ENCODE results near the gene MRPL11. TPM values are rescaled to one million over a fixed set of nuclear protein-coding genes. Genes with fewer than 3 reads are reported as not detected.
"Not testable (repeated sequence)": the region's sequence is repeated elsewhere in the genome, so short reads cannot be mapped to it uniquely, and the experiment has no call there.

MRPL11 gene
- total and polyA plus RNA-seq, 8 donors = 18.8 to 66.8 (median 40.6) TPM

DNA sequence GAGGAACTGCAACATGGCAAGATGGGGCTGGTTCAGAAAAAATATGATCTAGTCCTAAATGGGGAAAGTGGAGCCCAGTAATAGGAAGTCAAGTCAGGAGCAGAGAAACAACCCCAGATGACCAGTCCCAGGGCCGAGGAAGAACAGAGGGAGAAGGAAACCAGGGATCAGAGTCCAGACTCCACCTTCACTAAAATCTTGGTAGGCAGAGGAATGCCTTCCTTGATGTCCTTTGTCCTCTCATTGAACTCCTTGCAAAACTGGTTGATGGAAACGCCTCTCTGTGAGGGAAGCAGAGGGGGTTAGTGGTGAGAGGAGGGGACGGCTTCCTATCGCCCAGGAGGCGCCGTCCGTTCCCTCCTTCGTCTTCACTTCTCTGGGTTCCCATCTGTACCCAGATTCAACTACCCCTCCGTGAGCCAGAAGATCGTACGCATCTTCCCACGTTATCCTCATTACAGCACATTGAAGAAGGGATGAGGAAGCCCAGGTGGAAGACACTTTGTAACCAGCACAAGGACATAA lies 607 bp downstream of the MRPL11 start:
- Histone ChIP-seq H3K4me3 (peak overlapping the region; percentile 80 to 99 (median 88)), H3K9me3 (peaks cover 0 to 5% (median 3%) of the 10 kb centered on the region in 4 donors), H3K36me3 (peaks cover 19 to 42% (median 41%) of the 10 kb centered on the region in 4 donors), H3K4me1 (peaks cover 8 to 15% (median 13%) of the 10 kb centered on the region in 4 donors), H3K27me3 (no peaks in the 10 kb centered on the region), H3K27ac (peak overlapping the region; percentile 66 to 88 (median 84))
- 3 to 9% (median 5%) methylated on average over 12 of the region's 12 CpGs for WGBS, 5 donors
- intact Hi-C loops (cut with DNase I; ENCODE audit: low total_unique reads) = no loop called here
- DNase-seq = peak in 1 of 2 donors; percentile 25
- TF ChIP-seq, protein P1, sequence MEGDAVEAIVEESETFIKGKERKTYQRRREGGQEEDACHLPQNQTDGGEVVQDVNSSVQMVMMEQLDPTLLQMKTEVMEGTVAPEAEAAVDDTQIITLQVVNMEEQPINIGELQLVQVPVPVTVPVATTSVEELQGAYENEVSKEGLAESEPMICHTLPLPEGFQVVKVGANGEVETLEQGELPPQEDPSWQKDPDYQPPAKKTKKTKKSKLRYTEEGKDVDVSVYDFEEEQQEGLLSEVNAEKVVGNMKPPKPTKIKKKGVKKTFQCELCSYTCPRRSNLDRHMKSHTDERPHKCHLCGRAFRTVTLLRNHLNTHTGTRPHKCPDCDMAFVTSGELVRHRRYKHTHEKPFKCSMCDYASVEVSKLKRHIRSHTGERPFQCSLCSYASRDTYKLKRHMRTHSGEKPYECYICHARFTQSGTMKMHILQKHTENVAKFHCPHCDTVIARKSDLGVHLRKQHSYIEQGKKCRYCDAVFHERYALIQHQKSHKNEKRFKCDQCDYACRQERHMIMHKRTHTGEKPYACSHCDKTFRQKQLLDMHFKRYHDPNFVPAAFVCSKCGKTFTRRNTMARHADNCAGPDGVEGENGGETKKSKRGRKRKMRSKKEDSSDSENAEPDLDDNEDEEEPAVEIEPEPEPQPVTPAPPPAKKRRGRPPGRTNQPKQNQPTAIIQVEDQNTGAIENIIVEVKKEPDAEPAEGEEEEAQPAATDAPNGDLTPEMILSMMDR (IDR thresholded peaks at IDR 0.05) = no peak
- TF ChIP-seq EP300 (IDR thresholded peaks at IDR 0.05) = no peak
- no peak for TF ChIP-seq POLR2A (IDR thresholded peaks at IDR 0.05)
- TF ChIP-seq POLR2AphosphoS5 (IDR thresholded peaks at IDR 0.05) = no peak

DNA sequence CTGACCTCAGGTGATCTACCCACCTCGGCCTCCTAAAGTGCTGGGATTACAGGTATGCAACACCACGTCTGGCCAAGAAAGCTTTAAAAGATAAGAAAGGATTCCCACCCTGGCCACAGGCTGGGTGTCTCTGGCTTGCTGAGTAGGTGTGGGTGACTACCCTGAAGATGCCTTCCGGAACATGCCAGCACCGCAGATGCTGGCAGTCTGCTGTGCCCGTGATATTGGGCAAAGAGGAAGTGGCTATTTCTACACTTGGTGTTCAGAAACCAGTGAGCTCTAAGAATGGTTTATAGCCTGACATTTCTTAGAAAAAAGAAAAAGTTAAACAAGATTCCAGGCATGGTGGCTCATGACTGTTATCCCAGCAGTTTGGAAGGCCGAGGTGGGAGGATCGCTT lies 6.1 kb downstream of the MRPL11 start:
- TF ChIP-seq EP300 (IDR thresholded peaks at IDR 0.05) = no peak
- TF ChIP-seq POLR2AphosphoS5 (IDR thresholded peaks at IDR 0.05) = no peak
- TF ChIP-seq, protein P1 (IDR thresholded peaks at IDR 0.05) = no peak
- no peak for TF ChIP-seq POLR2A (IDR thresholded peaks at IDR 0.05)
- Histone ChIP-seq H3K27me3 (no peaks in the 10 kb centered on the region), H3K9me3 (no peaks in the 10 kb centered on the region), H3K27ac (no peak overlapping the region), H3K36me3 (peaks cover 22 to 57% (median 56%) of the 10 kb centered on the region in 4 donors), H3K4me3 (no peak overlapping the region), H3K4me1 (peaks cover under 1 to 8% (median 4%) of the 10 kb centered on the region in 4 donors)
- DNase-seq = no peak
- WGBS, 5 donors = 86 to 92% (median 90%) methylated on average over 7 of the region's 7 CpGs
- intact Hi-C loops (cut with DNase I; ENCODE audit: low total_unique reads) = no loop called here

DNA sequence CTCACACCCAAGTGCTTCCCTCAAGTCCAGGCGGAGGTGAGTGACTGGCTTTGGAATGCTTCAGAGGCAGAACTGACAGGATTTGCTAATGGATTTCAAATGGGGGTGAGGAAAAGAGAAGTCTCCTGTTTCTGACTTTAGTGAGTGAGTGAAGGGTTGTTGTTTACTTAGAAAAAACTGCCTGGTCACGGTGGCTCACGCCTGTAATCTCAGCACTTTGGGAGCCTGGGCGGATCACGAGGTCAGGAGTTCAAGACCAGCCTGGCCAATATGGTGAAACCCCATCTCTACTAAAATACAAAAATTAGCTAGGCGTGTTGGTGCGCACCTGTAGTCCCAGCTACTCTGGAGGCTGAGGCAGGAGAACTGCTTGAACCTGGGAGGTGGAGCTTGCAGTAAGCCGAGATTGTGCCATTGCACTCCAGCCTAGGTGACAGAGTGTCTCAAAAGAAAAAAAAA lies 6.7 kb downstream of the MRPL11 start:
- H3K27ac ChIP-seq; DNase-seq; H3K27me3 ChIP-seq; H3K4me1 ChIP-seq; intact Hi-C loops (cut with DNase I; ENCODE audit: low total_unique reads); H3K9me3 ChIP-seq; H3K4me3 ChIP-seq: not testable (repeated sequence)
- H3K36me3 ChIP-seq = peaks cover 22 to 62% (median 52%) of the 10 kb centered on the region in 4 donors
- 75 to 85% (median 80%) methylated on average over 8 of the region's 8 CpGs for WGBS, 5 donors

DNA sequence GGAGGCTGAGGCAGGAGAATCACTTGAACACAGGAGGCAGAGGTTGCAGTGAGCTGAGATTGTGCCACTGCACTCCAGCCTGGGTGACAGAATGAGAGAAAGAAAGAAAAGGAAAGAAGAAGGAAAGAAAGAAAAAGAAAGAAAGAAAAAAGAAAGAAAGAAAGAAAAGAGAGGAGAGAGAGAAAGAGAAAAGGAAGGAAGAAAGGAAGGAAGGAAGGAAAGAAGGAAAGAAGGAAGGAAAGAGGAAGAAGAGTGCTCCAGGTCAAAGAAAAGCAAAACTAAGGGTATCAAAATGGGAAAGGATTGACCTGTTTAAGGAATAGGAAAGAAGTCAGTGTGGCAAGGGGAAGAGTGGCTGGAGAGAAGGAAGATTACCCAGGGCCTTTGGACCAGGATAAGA lies 7.4 kb downstream of the MRPL11 start:
- H3K4me1 ChIP-seq; H3K27ac ChIP-seq; H3K4me3 ChIP-seq; intact Hi-C loops (cut with DNase I; ENCODE audit: low total_unique reads); H3K9me3 ChIP-seq; H3K27me3 ChIP-seq; DNase-seq: not testable (repeated sequence)
- H3K36me3 ChIP-seq = peaks cover 21 to 62% (median 46%) of the 10 kb centered on the region in 4 donors

DNA sequence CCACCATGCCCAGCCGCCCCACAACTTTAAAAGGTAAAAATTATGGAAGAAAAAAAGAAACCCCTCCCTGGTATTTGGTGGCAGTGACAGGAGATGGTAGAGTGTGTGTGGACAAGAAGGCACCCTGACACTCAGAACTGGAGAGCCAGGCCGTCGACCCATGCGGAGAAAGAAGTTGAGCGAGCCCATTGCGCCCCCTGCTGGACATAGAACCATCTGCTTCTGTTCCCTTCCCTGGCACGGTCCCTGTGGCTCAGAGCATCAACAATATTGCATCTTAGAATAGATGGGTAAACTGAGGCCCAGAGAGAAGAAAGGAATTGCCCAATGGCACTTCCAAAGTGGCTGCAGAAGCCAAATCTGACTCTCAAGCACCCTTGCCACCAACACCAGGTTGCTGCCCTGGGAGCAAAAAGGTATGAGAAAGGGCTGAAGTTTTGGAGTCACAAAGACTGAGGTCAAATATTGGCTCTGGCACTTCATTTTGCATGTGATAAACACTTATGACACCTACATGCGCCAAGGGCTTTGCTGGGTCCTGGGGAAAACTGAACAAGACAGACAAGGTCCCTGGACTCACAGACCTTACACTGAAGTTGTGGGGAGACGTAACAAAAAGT lies 8.6 kb downstream of the MRPL11 start:
- Histone ChIP-seq H3K4me3 (no peak overlapping the region), H3K36me3 (peaks cover 10 to 62% (median 34%) of the 10 kb centered on the region in 4 donors), H3K27me3 (no peaks in the 10 kb centered on the region), H3K4me1 (no peaks in the 10 kb centered on the region), H3K9me3 (no peaks in the 10 kb centered on the region), H3K27ac (no peak overlapping the region)
- DNase-seq = peak; percentile 80 to 88
- TF ChIP-seq EP300 (IDR thresholded peaks at IDR 0.05) (no peak), POLR2A (IDR thresholded peaks at IDR 0.05) (no peak), POLR2AphosphoS5 (IDR thresholded peaks at IDR 0.05) (peak in 1 of 3 donors; percentile 13)
- TF ChIP-seq, protein P1 (IDR thresholded peaks at IDR 0.05) = peak in 5 of 7 experiments; percentile 66 to 81 (median 77)
- WGBS, 5 donors = 28 to 36% (median 34%) methylated on average over 9 of the region's 9 CpGs
- intact Hi-C loops (cut with DNase I; ENCODE audit: low total_unique reads) = no loop called here
